ENCODE data around the gene VWA8.
"Not testable (repeated sequence)": the region's sequence is repeated elsewhere in the genome, so short reads cannot be mapped to it uniquely, and the experiment has no call there.

VWA8 gene

GRCh38 chr13:41914552-41914951 is 46.4 kb downstream of the VWA8 start:
- no peak for TF ChIP-seq CTCF (IDR thresholded peaks at IDR 0.05; ENCODE audit: insufficient read depth, low read length, missing control alignments)
- H3K4me3 ChIP-seq (ENCODE audit: low read depth, low read length) = no peak overlapping the region
- CTCF ChIA-PET = no interaction called here
- no peak for DNase-seq (ENCODE audit: low read depth, low spot score)
- POLR2A ChIA-PET = no interaction called here

GRCh38 chr13:41909506-41909905 is 51.4 kb downstream of the VWA8 start:
- POLR2A ChIA-PET = no interaction called here
- H3K4me3 ChIP-seq (ENCODE audit: low read depth, low read length) = no peak overlapping the region
- no peak for TF ChIP-seq CTCF (IDR thresholded peaks at IDR 0.05; ENCODE audit: insufficient read depth, low read length, missing control alignments)
- CTCF ChIA-PET = no interaction called here
- no peak for DNase-seq (ENCODE audit: low read depth, low spot score)

- no peak overlapping the region for H3K4me3 ChIP-seq (ENCODE audit: low read depth, low read length)
- POLR2A ChIA-PET = no interaction called here
- CTCF ChIA-PET = interaction anchor here (1.2 to 1.4 kb wide), 2 partner anchors 205 to 237 kb away, joined by 4 to 5 read pairs; no protein-coding TSS in a partner anchor
- TF ChIP-seq CTCF (IDR thresholded peaks at IDR 0.05; ENCODE audit: insufficient read depth, low read length, missing control alignments) = peak; percentile 42
- no peak for DNase-seq (ENCODE audit: low read depth, low spot score)
Measured at GRCh38 chr13:41905600-41906254, 55.2 kb downstream of the VWA8 start.

- POLR2A ChIA-PET = no interaction called here
Measured at GRCh38 chr13:41900918-41901317, 60.0 kb downstream of the VWA8 start.

GRCh38 chr13:41898411-41898810 is 62.5 kb downstream of the VWA8 start:
- DNase-seq (ENCODE audit: low read depth, low spot score); H3K4me3 ChIP-seq (ENCODE audit: low read depth, low read length); CTCF ChIA-PET; POLR2A ChIA-PET: not testable (repeated sequence)

More at GRCh38 chr13:41900918-41901317, 60.0 kb downstream of the VWA8 start:
- no peak for DNase-seq (ENCODE audit: low read depth, low spot score)
- TF ChIP-seq CTCF (IDR thresholded peaks at IDR 0.05; ENCODE audit: insufficient read depth, low read length, missing control alignments) = no peak
- no peak overlapping the region for H3K4me3 ChIP-seq (ENCODE audit: low read depth, low read length)
- CTCF ChIA-PET = interaction anchor here (0.7 kb wide), 1 partner anchor 11 kb away, joined by 3 read pairs; no protein-coding TSS in a partner anchor

- ChIA-PET CTCF (no interaction called here), POLR2A (interaction anchor here (0.7 kb wide), 1 partner anchor 9 kb away, joined by 3 read pairs; no protein-coding TSS in a partner anchor)
- no peak overlapping the region for H3K4me3 ChIP-seq (ENCODE audit: low read depth, low read length)
- no peak for DNase-seq (ENCODE audit: low read depth, low spot score)
- no peak for TF ChIP-seq CTCF (IDR thresholded peaks at IDR 0.05; ENCODE audit: insufficient read depth, low read length, missing control alignments)
Measured at GRCh38 chr13:41897126-41897525, 63.8 kb downstream of the VWA8 start.

- POLR2A ChIA-PET = no interaction called here
- H3K4me3 ChIP-seq (ENCODE audit: low read depth, low read length) = no peak overlapping the region
- no peak for TF ChIP-seq CTCF (IDR thresholded peaks at IDR 0.05; ENCODE audit: insufficient read depth, low read length, missing control alignments)
- CTCF ChIA-PET = no interaction called here
- no peak for DNase-seq (ENCODE audit: low read depth, low spot score)
Measured at GRCh38 chr13:41895478-41895877, 65.4 kb downstream of the VWA8 start.

All from AG04449 (cell line).